GM21367 (cell line): Measurements from ENCODE around the gene HLA-DPA1.

ENCODE experiments used
- ATAC-seq: cut with Tn5 transposase; IDR thresholded peaks from one replicate; pipeline ENCODE4 v1.9.1; 2021; ENCODE audit not compliant: unreplicated experiment

Gene HLA-DPA1

GRCh38 chr6:33088931-33089620 lies 15.6 kb upstream of the HLA-DPA1 start:
- ATAC-seq = no peak

- ATAC-seq = no peak
Observed at GRCh38 chr6:33088258-33088930, 14.9 kb upstream of the HLA-DPA1 start.

GRCh38 chr6:33085627-33086026 lies 12.2 kb upstream of the HLA-DPA1 start:
- no peak for ATAC-seq

GRCh38 chr6:33082702-33083101 lies 9.3 kb upstream of the HLA-DPA1 start:
- no peak for ATAC-seq

- no peak for ATAC-seq
Observed at GRCh38 chr6:33081098-33081824, 7.8 kb upstream of the HLA-DPA1 start.

- no peak for ATAC-seq
Observed at GRCh38 chr6:33080127-33081089, 7.0 kb upstream of the HLA-DPA1 start.

GRCh38 chr6:33079580-33079979 lies 6.1 kb upstream of the HLA-DPA1 start:
- no peak for ATAC-seq

GRCh38 chr6:33078919-33079521 lies 5.6 kb upstream of the HLA-DPA1 start:
- no peak for ATAC-seq

GRCh38 chr6:33078442-33078841 lies 5.0 kb upstream of the HLA-DPA1 start:
- no peak for ATAC-seq

- no peak for ATAC-seq
Observed at GRCh38 chr6:33077908-33078307, 4.5 kb upstream of the HLA-DPA1 start.

- no peak for ATAC-seq
Observed at GRCh38 chr6:33076406-33076934, 3.0 kb upstream of the HLA-DPA1 start.

GRCh38 chr6:33075568-33076405 lies 2.3 kb upstream of the HLA-DPA1 start, which contains the start of gene HLA-DPB1:
TSS of gene HLA-DPB1 (plus strand) at chr6:33075990. CDS start at chr6:33076042, 52 bp downstream.
- peak; percentile 67 for ATAC-seq

- ATAC-seq = peak; percentile 8
Observed at GRCh38 chr6:33075208-33075567, 1.7 kb upstream of the HLA-DPA1 start.

GRCh38 chr6:33072508-33073100 lies 845 bp downstream of the HLA-DPA1 start:
- ATAC-seq = no peak

- no peak for ATAC-seq
Observed at GRCh38 chr6:33071569-33071968, 1.9 kb downstream of the HLA-DPA1 start.

GRCh38 chr6:33070909-33071308 lies 2.5 kb downstream of the HLA-DPA1 start:
- no peak for ATAC-seq

- ATAC-seq = no peak
Observed at GRCh38 chr6:33069021-33069738, 4.3 kb downstream of the HLA-DPA1 start.

GRCh38 chr6:33066917-33067521 lies 6.4 kb downstream of the HLA-DPA1 start:
- no peak for ATAC-seq
